Stimulated activated CD4-positive, alpha-beta T cell treated with anti-CD3 and anti-CD28 coated beads, Interleukin-2, amount 100 ng/mL, for 4 hours (primary cell): ENCODE data around the gene ZNF573.
"Not testable (repeated sequence)": the region's sequence is repeated elsewhere in the genome, so short reads cannot be mapped to it uniquely, and the experiment has no call there.

Experiments
- DNase-seq: peaks from one replicate; pipeline ENCODE4 v3.0.0-alpha.2; 2020; ENCODE audit warnings: low read depth

Gene ZNF573

GRCh38 chr19:37779127-37780005 is at the start of gene ZNF573:
ZNF573 (minus strand) TSS chr19:37779586; CDS start chr19:37773729, 5,857 bp downstream.
- peak; percentile 70 for DNase-seq

- DNase-seq, result peak; percentile 19
These were observed 38.0 kb upstream of the ZNF573 start for GRCh38 chr19:37817180-37817981.

GRCh38 chr19:37815611-37816010 is 36.2 kb upstream of the ZNF573 start:
- not testable (repeated sequence) for DNase-seq

GRCh38 chr19:37813340-37813739 is 34.0 kb upstream of the ZNF573 start:
- no peak for DNase-seq

GRCh38 chr19:37809366-37809765 is 30.0 kb upstream of the ZNF573 start:
- DNase-seq, result no peak

- DNase-seq, result no peak
These were observed 24.0 kb upstream of the ZNF573 start for GRCh38 chr19:37803249-37803840.

- DNase-seq, result no peak
These were observed 11.0 kb upstream of the ZNF573 start for GRCh38 chr19:37790244-37790925.

GRCh38 chr19:37778613-37779126 is 716 bp downstream of the ZNF573 start:
- DNase-seq, result no peak

- DNase-seq, result no peak
These were observed 8.4 kb downstream of the ZNF573 start for GRCh38 chr19:37770985-37771384.

- DNase-seq, result no peak
These were observed 15.9 kb downstream of the ZNF573 start for GRCh38 chr19:37763488-37763887.

GRCh38 chr19:37757683-37758082 is 21.7 kb downstream of the ZNF573 start:
- not testable (repeated sequence) for DNase-seq

GRCh38 chr19:37738371-37738770 is 41.0 kb downstream of the ZNF573 start:
- no peak for DNase-seq

- no peak for DNase-seq
These were observed 54.2 kb downstream of the ZNF573 start for GRCh38 chr19:37725181-37725580.

- no peak for DNase-seq
These were observed 59.5 kb downstream of the ZNF573 start for GRCh38 chr19:37719927-37720265.

- peak; percentile 73 for DNase-seq
These were observed 60.1 kb downstream of the ZNF573 start, which contains the start of gene ZNF607 for GRCh38 chr19:37719111-37719926. ZNF607 (minus strand) TSS chr19:37719761; CDS start chr19:37711618, 8,143 bp downstream.

- DNase-seq, result no peak
These were observed 61.1 kb downstream of the ZNF573 start for GRCh38 chr19:37718304-37718703.

- no peak for DNase-seq
These were observed 63.2 kb downstream of the ZNF573 start for GRCh38 chr19:37716140-37716539.

GRCh38 chr19:37706052-37706605 is 73.3 kb downstream of the ZNF573 start:
- DNase-seq, result no peak

GRCh38 chr19:37699057-37699456 is 80.3 kb downstream of the ZNF573 start:
- DNase-seq, result no peak

- DNase-seq, result no peak
These were observed 81.2 kb downstream of the ZNF573 start for GRCh38 chr19:37698216-37698615.
